GM19372 (cell line): ENCODE measurements around the gene GJD3.

ENCODE experiments used
- ATAC-seq: cut with Tn5 transposase; IDR thresholded peaks from one replicate; pipeline ENCODE4 v1.9.1; 2021; ENCODE audit warnings: mild to moderate bottlenecking, low read depth, moderate library complexity; ENCODE audit not compliant: unreplicated experiment

The GJD3 gene

DNA sequence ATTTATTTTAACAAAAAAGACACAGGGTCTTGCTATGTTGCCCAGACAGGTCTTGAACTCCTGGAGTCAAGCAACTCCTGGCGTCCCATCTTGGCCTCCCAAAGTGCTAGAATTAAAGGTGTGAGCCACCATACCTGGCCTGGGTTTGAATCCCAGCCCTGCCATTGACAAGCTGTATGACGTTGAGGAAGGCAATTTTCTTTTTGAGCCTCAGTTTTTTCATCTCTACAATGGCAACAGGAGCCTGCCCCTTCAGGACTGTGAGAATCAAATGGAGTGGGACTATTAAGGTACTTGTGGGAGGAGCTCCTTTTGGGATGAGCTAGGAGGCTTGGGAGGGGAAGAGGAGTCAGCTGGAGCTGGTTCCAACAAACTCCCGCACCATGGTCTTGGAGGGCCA lies 49.3 kb downstream of the GJD3 start:
- no peak for ATAC-seq

DNA sequence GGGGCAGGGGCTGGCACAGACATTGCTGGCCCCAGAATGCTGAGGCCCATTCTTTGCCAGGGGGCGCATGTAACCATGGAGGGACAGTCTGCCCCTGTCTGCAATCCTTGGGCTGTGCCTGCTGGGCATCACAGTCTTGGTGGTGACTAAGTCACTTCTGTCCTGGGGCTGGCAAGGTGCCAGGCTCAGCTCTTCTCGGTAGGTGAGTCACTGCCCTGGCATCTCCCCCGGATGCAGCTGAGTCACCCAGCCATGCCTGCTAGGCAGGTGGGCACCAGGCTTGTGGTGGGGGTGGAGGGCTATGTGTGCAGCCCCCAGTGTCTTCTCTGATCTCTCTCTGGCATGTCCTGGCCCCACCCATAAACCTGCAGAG lies 50.0 kb downstream of the GJD3 start:
- no peak for ATAC-seq

DNA sequence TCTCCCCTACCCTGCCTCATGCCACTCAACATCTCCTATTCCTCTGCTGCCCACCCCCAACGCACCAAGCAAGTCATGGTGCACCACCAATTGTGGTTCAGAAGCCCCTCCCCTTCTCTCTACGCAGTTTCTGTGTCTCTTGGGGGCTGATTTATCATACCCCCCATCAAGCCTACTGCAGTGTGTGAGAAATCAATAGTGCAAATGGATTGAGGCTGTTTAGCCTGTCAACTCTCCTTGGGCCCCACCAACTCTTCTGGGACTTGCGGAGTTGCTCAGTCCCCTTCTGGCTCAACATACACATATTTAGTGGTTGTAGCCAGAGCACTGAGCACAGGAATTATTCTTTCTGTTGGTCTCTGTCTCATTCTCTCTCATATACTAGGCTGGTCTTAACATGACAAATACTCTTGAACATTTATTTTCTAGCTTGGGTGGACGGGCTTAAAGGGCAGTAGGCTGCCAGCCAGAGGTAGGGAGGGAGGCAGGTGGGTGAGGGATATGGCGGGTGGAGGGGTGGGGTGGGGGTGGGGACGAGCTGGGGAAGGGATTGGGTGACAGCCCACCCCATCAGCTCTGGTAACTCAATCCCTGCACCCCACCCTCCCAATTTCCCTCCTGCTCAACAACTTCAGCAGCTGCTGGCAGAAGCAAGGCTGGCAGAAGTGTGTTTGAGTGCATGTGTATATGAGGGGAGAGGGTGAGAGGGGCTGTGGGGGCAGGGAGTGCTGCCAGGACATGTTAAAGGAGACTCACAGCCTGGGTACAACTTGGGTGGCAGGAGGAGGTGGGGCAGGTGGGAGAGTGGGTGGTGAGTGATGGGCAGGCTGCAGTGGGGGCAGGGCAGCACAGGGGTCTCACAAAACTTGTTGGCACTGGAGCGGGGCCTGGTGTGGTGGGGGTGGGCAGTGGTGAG lies 50.6 kb downstream of the GJD3 start:
- ATAC-seq = no peak
